Mesendoderm (in vitro differentiated cells): ENCODE measurements around the gene GCN1.

ENCODE experiments used
- DNase-seq: peaks from one replicate; pipeline ENCODE4 v3.0.0; 2013
- H2AK5ac ChIP-seq: 2 replicates; pipeline ENCODE4 v1.6.1; 2013; ENCODE audit warnings: low read length, inconsistent platforms
- H2BK120ac ChIP-seq: 2 replicates; pipeline ENCODE4 v1.6.1; 2013; ENCODE audit warnings: low read depth, mild to moderate bottlenecking, low read length, moderate library complexity, mixed read lengths
- H2BK15ac ChIP-seq: replicated peaks from 2 replicates; pipeline ENCODE4 v1.6.1; 2013; ENCODE audit warnings: low read depth, mild to moderate bottlenecking, moderate library complexity
- H2BK5ac ChIP-seq: 2 replicates; pipeline ENCODE4 v1.6.1; 2013; ENCODE audit warnings: low read length, inconsistent platforms
- H3K18ac ChIP-seq: 2 replicates; pipeline ENCODE4 v1.6.1; 2013; ENCODE audit warnings: mild to moderate bottlenecking, low read length, mixed read lengths
- H3K23ac ChIP-seq: one replicate; pipeline ENCODE4 v1.6.1; 2013; ENCODE audit warnings: low read length
- H3K27ac ChIP-seq: 2 replicates; pipeline ENCODE4 v1.5.1; 2013; ENCODE audit warnings: low read depth, mild to moderate bottlenecking, inconsistent platforms, low read length, moderate library complexity
- H3K27me3 ChIP-seq: 2 replicates; pipeline ENCODE4 v1.6.1; 2013; ENCODE audit warnings: low read length, control low read depth, mild to moderate bottlenecking, inconsistent platforms; ENCODE audit not compliant: insufficient read depth, poor library complexity
- H3K36me3 ChIP-seq: 2 replicates; pipeline ENCODE4 v1.6.1; 2013; ENCODE audit warnings: low read length, inconsistent platforms; ENCODE audit not compliant: control insufficient read depth, insufficient read depth
- H3K4ac ChIP-seq: one replicate; pipeline ENCODE4 v1.6.1; 2013; ENCODE audit warnings: low read depth, mild to moderate bottlenecking, low read length, moderate library complexity
- H3K4me1 ChIP-seq: 2 replicates; pipeline ENCODE4 v1.6.1; 2013; ENCODE audit warnings: low read depth, low read length, inconsistent platforms; ENCODE audit not compliant: control insufficient read depth
- H3K4me2 ChIP-seq: 2 replicates; pipeline ENCODE4 v1.6.1; 2013; ENCODE audit warnings: low read length
- H3K4me3 ChIP-seq: 2 replicates; pipeline ENCODE4 v1.5.1; 2013; ENCODE audit warnings: mild to moderate bottlenecking, low read length
- H3K56ac ChIP-seq: one replicate; pipeline ENCODE4 v1.6.1; 2013; ENCODE audit warnings: low read length
- H3K79me1 ChIP-seq: 2 replicates; pipeline ENCODE4 v1.6.1; 2013; ENCODE audit warnings: low read length, inconsistent platforms
- H3K79me2 ChIP-seq: 2 replicates; pipeline ENCODE4 v1.6.1; 2013; ENCODE audit warnings: mild to moderate bottlenecking, low read length; ENCODE audit not compliant: control insufficient read depth, insufficient read depth
- H3K9ac ChIP-seq: 2 replicates; pipeline ENCODE4 v1.6.1; 2013; ENCODE audit warnings: low read length, inconsistent platforms
- H4K5ac ChIP-seq: one replicate; pipeline ENCODE4 v1.6.1; 2013; ENCODE audit warnings: low read length
- H4K8ac ChIP-seq: one replicate; pipeline ENCODE4 v1.6.1; 2013; ENCODE audit warnings: low read depth, mild to moderate bottlenecking, control low read depth, low read length, moderate library complexity
- WGBS: extraction: QIAGEN DNeasy Blood & Tissue Kit; methylation state at CpG from one replicate; pipeline ENCODE4 v1.1.7; 2013; ENCODE audit warnings: low lambda C conversion rate, missing lambda C conversion rate; ENCODE audit not compliant: insufficient coverage; ENCODE audit errors: extremely low coverage; 5-methylcytosine and 5-hydroxymethylcytosine counted together

GCN1 gene

DNA sequence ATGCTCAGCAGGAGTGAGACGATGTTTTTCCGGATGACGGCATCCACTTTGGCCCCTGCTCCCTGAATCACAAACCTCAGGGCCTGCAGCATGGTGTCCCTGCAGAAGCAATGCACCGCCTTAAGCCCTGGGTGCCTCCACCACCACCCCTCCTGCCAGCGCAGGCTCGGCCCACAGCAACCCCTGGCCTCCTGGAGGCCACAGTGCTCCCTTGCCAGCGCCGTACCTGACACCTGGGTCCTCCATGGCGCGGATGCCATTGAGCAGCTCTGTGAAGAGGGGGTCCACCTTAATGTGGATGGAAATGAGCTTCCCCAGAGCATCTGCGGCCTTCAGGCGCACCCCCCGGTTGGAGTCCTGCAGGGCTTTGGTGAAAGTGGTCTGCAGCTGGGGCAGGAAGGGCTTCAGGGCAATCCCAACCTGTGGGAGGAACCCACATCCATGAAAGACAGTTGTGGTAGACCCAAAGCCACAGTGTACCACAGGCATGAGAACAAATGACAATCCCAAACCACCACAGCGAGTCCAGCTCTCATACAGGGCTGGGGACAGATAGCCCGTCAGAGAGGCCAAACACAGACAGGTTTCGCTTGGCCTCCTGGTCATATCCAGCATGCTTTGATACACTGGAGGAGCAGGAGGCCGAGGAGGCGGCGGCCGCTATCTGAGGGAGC is 60.1 kb downstream of the GCN1 start:
- H2BK5ac ChIP-seq, result no peak overlapping the region
- no peak overlapping the region for H3K27ac ChIP-seq
- no CpG with 5 or more reads among the region's 20 CpGs for WGBS
- no peak overlapping the region for H3K9ac ChIP-seq
- no peaks in the 10 kb centered on the region for H3K4me1 ChIP-seq
- no peak overlapping the region for H3K23ac ChIP-seq
- no peak overlapping the region for H3K4me2 ChIP-seq
- no peak overlapping the region for H2BK120ac ChIP-seq
- no peak overlapping the region for H3K4me3 ChIP-seq
- H2AK5ac ChIP-seq, result no peak overlapping the region
- H3K79me1 ChIP-seq, result no peaks in the 10 kb centered on the region
- no peaks in the 10 kb centered on the region for H3K27me3 ChIP-seq
- H2BK15ac ChIP-seq, result no peak overlapping the region
- H3K79me2 ChIP-seq, result no peaks in the 10 kb centered on the region
- H4K8ac ChIP-seq, result no peak overlapping the region
- H3K4ac ChIP-seq, result no peak overlapping the region
- no peak for DNase-seq
- H4K5ac ChIP-seq, result no peak overlapping the region
- no peak overlapping the region for H3K56ac ChIP-seq
- H3K18ac ChIP-seq, result no peak overlapping the region
- H3K36me3 ChIP-seq, result peaks cover 61% of the 10 kb centered on the region

DNA sequence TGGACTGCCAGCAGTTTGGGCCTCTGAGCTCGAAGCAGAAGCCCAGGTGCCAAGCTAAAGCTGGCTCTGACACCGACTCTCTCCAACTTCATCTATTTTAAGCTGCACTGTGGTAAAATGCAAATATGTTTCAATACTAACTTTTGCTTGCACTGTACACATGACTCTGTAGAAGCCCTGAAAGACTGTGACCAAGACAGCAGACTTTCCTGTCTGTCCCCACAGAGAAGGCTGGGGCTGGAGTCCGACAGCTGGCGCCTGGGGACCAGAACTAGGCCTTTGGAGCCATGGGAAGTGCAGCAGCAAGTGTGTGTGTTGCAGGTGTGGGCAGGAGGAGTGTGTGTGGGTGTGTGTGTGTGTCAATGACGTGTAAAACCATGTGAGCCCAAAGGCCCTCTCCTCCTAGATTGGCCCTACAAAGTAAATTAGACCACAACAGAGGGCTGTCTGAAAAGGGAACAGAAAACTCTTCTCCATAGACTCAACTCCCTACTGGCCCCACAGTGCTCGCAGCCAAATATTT is 61.6 kb downstream of the GCN1 start:
- H2BK15ac ChIP-seq, result no peak overlapping the region
- H3K79me2 ChIP-seq, result no peaks in the 10 kb centered on the region
- peaks cover 57% of the 10 kb centered on the region for H3K36me3 ChIP-seq

GRCh38 chr12:120132054-120132836 is 62.3 kb downstream of the GCN1 start:
- Histone ChIP-seq H3K9ac (no peak overlapping the region), H2AK5ac (no peak overlapping the region), H3K79me1 (no peaks in the 10 kb centered on the region), H3K79me2 (no peaks in the 10 kb centered on the region), H3K56ac (no peak overlapping the region), H2BK5ac (no peak overlapping the region), H3K18ac (no peak overlapping the region), H4K8ac (no peak overlapping the region), H3K27me3 (no peaks in the 10 kb centered on the region), H2BK15ac (no peak overlapping the region), H4K5ac (no peak overlapping the region), H2BK120ac (no peak overlapping the region), H3K4me3 (no peak overlapping the region), H3K4ac (no peak overlapping the region), H3K4me1 (no peaks in the 10 kb centered on the region), H3K27ac (no peak overlapping the region), H3K23ac (no peak overlapping the region), H3K4me2 (no peak overlapping the region), H3K36me3 (peaks cover 56% of the 10 kb centered on the region)
- DNase-seq, result no peak
- WGBS, result no CpG with 5 or more reads among the region's 9 CpGs

More for the DNA sequence above, 61.6 kb downstream of the GCN1 start:
- no peak for DNase-seq
- Histone ChIP-seq H4K5ac (no peak overlapping the region), H3K27me3 (no peaks in the 10 kb centered on the region), H3K27ac (no peak overlapping the region), H3K4me2 (no peak overlapping the region), H3K9ac (no peak overlapping the region), H3K4ac (no peak overlapping the region), H3K4me3 (no peak overlapping the region), H3K56ac (no peak overlapping the region), H4K8ac (no peak overlapping the region), H3K18ac (no peak overlapping the region), H2BK5ac (no peak overlapping the region), H3K4me1 (no peaks in the 10 kb centered on the region), H2BK120ac (no peak overlapping the region), H3K23ac (no peak overlapping the region), H2AK5ac (no peak overlapping the region), H3K79me1 (no peaks in the 10 kb centered on the region)
- no CpG with 5 or more reads among the region's 6 CpGs for WGBS

DNA sequence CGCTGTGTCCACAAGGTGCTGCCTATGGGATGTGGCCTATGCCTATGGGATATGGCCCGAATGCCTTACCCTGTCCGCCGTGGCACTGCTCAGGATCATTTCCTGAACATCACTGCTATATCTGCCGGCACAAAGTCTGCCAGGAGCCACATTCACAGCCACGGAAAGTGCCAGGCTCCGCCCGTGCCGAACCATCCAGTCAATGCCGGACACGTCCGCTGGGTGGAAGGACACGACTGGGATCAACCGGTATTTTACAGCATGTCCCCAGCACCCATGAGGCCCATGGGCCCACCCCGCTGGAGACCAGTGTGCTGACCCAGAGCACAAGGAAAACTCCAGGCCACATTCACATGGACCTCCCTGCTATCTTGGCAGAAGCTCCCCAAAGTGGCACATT is 63.4 kb downstream of the GCN1 start:
- Histone ChIP-seq H3K56ac (no peak overlapping the region), H3K23ac (no peak overlapping the region), H4K8ac (no peak overlapping the region), H4K5ac (no peak overlapping the region), H2BK15ac (no peak overlapping the region), H3K4ac (no peak overlapping the region), H3K36me3 (peaks cover 45% of the 10 kb centered on the region), H2BK120ac (no peak overlapping the region), H3K4me3 (no peak overlapping the region), H3K27me3 (no peaks in the 10 kb centered on the region), H3K9ac (no peak overlapping the region), H3K79me2 (no peaks in the 10 kb centered on the region), H3K79me1 (no peaks in the 10 kb centered on the region), H2AK5ac (no peak overlapping the region), H2BK5ac (no peak overlapping the region), H3K18ac (no peak overlapping the region), H3K27ac (no peak overlapping the region), H3K4me1 (no peaks in the 10 kb centered on the region), H3K4me2 (no peak overlapping the region)
- no peak for DNase-seq
- no CpG with 5 or more reads among the region's 15 CpGs for WGBS

- no peaks in the 10 kb centered on the region for H3K79me1 ChIP-seq
- no peak overlapping the region for H2BK15ac ChIP-seq
- no peaks in the 10 kb centered on the region for H3K4me1 ChIP-seq
- H3K23ac ChIP-seq, result no peak overlapping the region
- no peak overlapping the region for H4K8ac ChIP-seq
- no peaks in the 10 kb centered on the region for H3K79me2 ChIP-seq
- no peak overlapping the region for H3K4me3 ChIP-seq
- H2AK5ac ChIP-seq, result no peak overlapping the region
- no peak overlapping the region for H3K4me2 ChIP-seq
- no peak overlapping the region for H3K9ac ChIP-seq
- H3K27me3 ChIP-seq, result no peaks in the 10 kb centered on the region
- peaks cover 43% of the 10 kb centered on the region for H3K36me3 ChIP-seq
- no peak for DNase-seq
- no peak overlapping the region for H2BK5ac ChIP-seq
- H3K4ac ChIP-seq, result no peak overlapping the region
- no peak overlapping the region for H2BK120ac ChIP-seq
- no CpG with 5 or more reads among the region's 6 CpGs for WGBS
- H3K56ac ChIP-seq, result no peak overlapping the region
- H3K18ac ChIP-seq, result no peak overlapping the region
- H3K27ac ChIP-seq, result no peak overlapping the region
- H4K5ac ChIP-seq, result no peak overlapping the region
Observed at GRCh38 chr12:120130011-120130410, 64.5 kb downstream of the GCN1 start.
